ENCODE measurements around the gene DBI.

GRCh38 chr2:119319593-119319992 is 47.2 kb upstream of the DBI start:
- TF ChIP-seq POLR2A (IDR thresholded peaks at IDR 0.05): no peak
- TF ChIP-seq CTCF (IDR thresholded peaks at IDR 0.05): no peak

Measured in right lobe of liver (tissue), 4 donors.